ENCODE measurements around the gene ARHGEF10L.

The ARHGEF10L gene

GRCh38 chr1:17565461-17566252 lies 26.2 kb downstream of the ARHGEF10L start:
- Histone ChIP-seq H3K27me3 (ENCODE audit: low read depth, low read length) (no peaks in the 10 kb centered on the region), H3K4me3 (ENCODE audit: low read depth in 1 of 2, low read length in 2 of 2) (no peak overlapping the region), H3K4me1 (ENCODE audit: control insufficient read depth in 1 of 2, insufficient read depth in 2 of 2, low read length in 2 of 2) (peaks cover 33 to 75% of the 10 kb centered on the region in 2 donors), H3K27ac (ENCODE audit: low read length) (peak overlapping the region; percentile 45), H3K36me3 (ENCODE audit: control insufficient read depth in 1 of 2, insufficient read depth in 2 of 2, low read length in 2 of 2) (no peaks in the 10 kb centered on the region), H3K9me3 (ENCODE audit: control insufficient read depth in 1 of 2, low read length in 2 of 2) (no peaks in the 10 kb centered on the region)

GRCh38 chr1:17566417-17566816 lies 26.9 kb downstream of the ARHGEF10L start:
- H3K27me3 ChIP-seq (ENCODE audit: low read depth, low read length) = no peaks in the 10 kb centered on the region
- H3K27ac ChIP-seq (ENCODE audit: low read length) = peak overlapping the region; percentile 45
- H3K36me3 ChIP-seq (ENCODE audit: control insufficient read depth in 1 of 2, insufficient read depth in 2 of 2, low read length in 2 of 2) = no peaks in the 10 kb centered on the region
- H3K9me3 ChIP-seq (ENCODE audit: control insufficient read depth in 1 of 2, low read length in 2 of 2) = no peaks in the 10 kb centered on the region
- no peak overlapping the region for H3K4me3 ChIP-seq (ENCODE audit: low read depth in 1 of 2, low read length in 2 of 2)
- peaks cover 37 to 76% of the 10 kb centered on the region in 2 donors for H3K4me1 ChIP-seq (ENCODE audit: control insufficient read depth in 1 of 2, insufficient read depth in 2 of 2, low read length in 2 of 2)

GRCh38 chr1:17566892-17567291 lies 27.4 kb downstream of the ARHGEF10L start:
- Histone ChIP-seq H3K27me3 (ENCODE audit: low read depth, low read length) (no peaks in the 10 kb centered on the region), H3K4me3 (ENCODE audit: low read depth in 1 of 2, low read length in 2 of 2) (no peak overlapping the region), H3K9me3 (ENCODE audit: control insufficient read depth in 1 of 2, low read length in 2 of 2) (no peaks in the 10 kb centered on the region), H3K36me3 (ENCODE audit: control insufficient read depth in 1 of 2, insufficient read depth in 2 of 2, low read length in 2 of 2) (no peaks in the 10 kb centered on the region), H3K27ac (ENCODE audit: low read length) (no peak overlapping the region), H3K4me1 (ENCODE audit: control insufficient read depth in 1 of 2, insufficient read depth in 2 of 2, low read length in 2 of 2) (peaks cover 37 to 76% of the 10 kb centered on the region in 2 donors)

GRCh38 chr1:17567582-17567981 lies 28.1 kb downstream of the ARHGEF10L start:
- H3K27ac ChIP-seq (ENCODE audit: low read length) = peak overlapping the region; percentile 91
- H3K4me1 ChIP-seq (ENCODE audit: control insufficient read depth in 1 of 2, insufficient read depth in 2 of 2, low read length in 2 of 2) = peaks cover 40 to 78% of the 10 kb centered on the region in 2 donors
- no peak overlapping the region for H3K4me3 ChIP-seq (ENCODE audit: low read depth in 1 of 2, low read length in 2 of 2)
- no peaks in the 10 kb centered on the region for H3K36me3 ChIP-seq (ENCODE audit: control insufficient read depth in 1 of 2, insufficient read depth in 2 of 2, low read length in 2 of 2)
- H3K27me3 ChIP-seq (ENCODE audit: low read depth, low read length) = no peaks in the 10 kb centered on the region
- no peaks in the 10 kb centered on the region for H3K9me3 ChIP-seq (ENCODE audit: control insufficient read depth in 1 of 2, low read length in 2 of 2)

- Histone ChIP-seq H3K36me3 (ENCODE audit: control insufficient read depth in 1 of 2, insufficient read depth in 2 of 2, low read length in 2 of 2) (no peaks in the 10 kb centered on the region), H3K4me1 (ENCODE audit: control insufficient read depth in 1 of 2, insufficient read depth in 2 of 2, low read length in 2 of 2) (peaks cover 40 to 82% of the 10 kb centered on the region in 2 donors), H3K9me3 (ENCODE audit: control insufficient read depth in 1 of 2, low read length in 2 of 2) (no peaks in the 10 kb centered on the region), H3K4me3 (ENCODE audit: low read depth in 1 of 2, low read length in 2 of 2) (no peak overlapping the region), H3K27me3 (ENCODE audit: low read depth, low read length) (no peaks in the 10 kb centered on the region), H3K27ac (ENCODE audit: low read length) (peak overlapping the region; percentile 91)
Observed at GRCh38 chr1:17568014-17568900, 28.8 kb downstream of the ARHGEF10L start.

GRCh38 chr1:17569200-17570139 lies 30.0 kb downstream of the ARHGEF10L start:
- Histone ChIP-seq H3K36me3 (ENCODE audit: control insufficient read depth in 1 of 2, insufficient read depth in 2 of 2, low read length in 2 of 2) (no peaks in the 10 kb centered on the region), H3K27me3 (ENCODE audit: low read depth, low read length) (no peaks in the 10 kb centered on the region), H3K27ac (ENCODE audit: low read length) (peak overlapping the region; percentile 91), H3K4me3 (ENCODE audit: low read depth in 1 of 2, low read length in 2 of 2) (no peak overlapping the region), H3K9me3 (ENCODE audit: control insufficient read depth in 1 of 2, low read length in 2 of 2) (no peaks in the 10 kb centered on the region), H3K4me1 (ENCODE audit: control insufficient read depth in 1 of 2, insufficient read depth in 2 of 2, low read length in 2 of 2) (peaks cover 39 to 87% of the 10 kb centered on the region in 2 donors)

- Histone ChIP-seq H3K27me3 (ENCODE audit: low read depth, low read length) (no peaks in the 10 kb centered on the region), H3K9me3 (ENCODE audit: control insufficient read depth in 1 of 2, low read length in 2 of 2) (no peaks in the 10 kb centered on the region), H3K4me3 (ENCODE audit: low read depth in 1 of 2, low read length in 2 of 2) (no peak overlapping the region), H3K36me3 (ENCODE audit: control insufficient read depth in 1 of 2, insufficient read depth in 2 of 2, low read length in 2 of 2) (no peaks in the 10 kb centered on the region), H3K27ac (ENCODE audit: low read length) (peak overlapping the region; percentile 91), H3K4me1 (ENCODE audit: control insufficient read depth in 1 of 2, insufficient read depth in 2 of 2, low read length in 2 of 2) (peaks cover 43 to 87% of the 10 kb centered on the region in 2 donors)
Observed at GRCh38 chr1:17570228-17570627, 30.7 kb downstream of the ARHGEF10L start.

GRCh38 chr1:17572264-17572985 lies 32.9 kb downstream of the ARHGEF10L start:
- Histone ChIP-seq H3K27ac (ENCODE audit: low read length) (peak overlapping the region; percentile 23), H3K9me3 (ENCODE audit: control insufficient read depth in 1 of 2, low read length in 2 of 2) (no peaks in the 10 kb centered on the region), H3K4me1 (ENCODE audit: control insufficient read depth in 1 of 2, insufficient read depth in 2 of 2, low read length in 2 of 2) (peaks cover 39 to 74% of the 10 kb centered on the region in 2 donors), H3K27me3 (ENCODE audit: low read depth, low read length) (no peaks in the 10 kb centered on the region), H3K4me3 (ENCODE audit: low read depth in 1 of 2, low read length in 2 of 2) (no peak overlapping the region), H3K36me3 (ENCODE audit: control insufficient read depth in 1 of 2, insufficient read depth in 2 of 2, low read length in 2 of 2) (no peaks in the 10 kb centered on the region)

- H3K36me3 ChIP-seq (ENCODE audit: control insufficient read depth in 1 of 2, insufficient read depth in 2 of 2, low read length in 2 of 2) = no peaks in the 10 kb centered on the region
- no peaks in the 10 kb centered on the region for H3K9me3 ChIP-seq (ENCODE audit: control insufficient read depth in 1 of 2, low read length in 2 of 2)
- H3K27me3 ChIP-seq (ENCODE audit: low read depth, low read length) = no peaks in the 10 kb centered on the region
- peaks cover 33 to 63% of the 10 kb centered on the region in 2 donors for H3K4me1 ChIP-seq (ENCODE audit: control insufficient read depth in 1 of 2, insufficient read depth in 2 of 2, low read length in 2 of 2)
- H3K4me3 ChIP-seq (ENCODE audit: low read depth in 1 of 2, low read length in 2 of 2) = no peak overlapping the region
- H3K27ac ChIP-seq (ENCODE audit: low read length) = no peak overlapping the region
Observed at GRCh38 chr1:17573518-17574041, 34.1 kb downstream of the ARHGEF10L start.

- Histone ChIP-seq H3K4me3 (ENCODE audit: low read depth in 1 of 2, low read length in 2 of 2) (no peak overlapping the region), H3K9me3 (ENCODE audit: control insufficient read depth in 1 of 2, low read length in 2 of 2) (no peaks in the 10 kb centered on the region), H3K4me1 (ENCODE audit: control insufficient read depth in 1 of 2, insufficient read depth in 2 of 2, low read length in 2 of 2) (peaks cover 24 to 54% of the 10 kb centered on the region in 2 donors), H3K36me3 (ENCODE audit: control insufficient read depth in 1 of 2, insufficient read depth in 2 of 2, low read length in 2 of 2) (no peaks in the 10 kb centered on the region), H3K27ac (ENCODE audit: low read length) (no peak overlapping the region), H3K27me3 (ENCODE audit: low read depth, low read length) (no peaks in the 10 kb centered on the region)
Observed at GRCh38 chr1:17574516-17574915, 35.0 kb downstream of the ARHGEF10L start.

All from muscle layer of duodenum (tissue), 2 donors.